AG10803 (cell line): ENCODE data around the gene FUT6.
"Not testable (repeated sequence)": the region's sequence is repeated elsewhere in the genome, so short reads cannot be mapped to it uniquely, and the experiment has no call there.

Source experiments
- DNase-seq: peaks from one replicate; pipeline ENCODE4 v3.0.0; 2010; ENCODE audit warnings: low read depth
- H3K4me3 ChIP-seq: 2 replicates; pipeline ENCODE4 v1.5.1; 2011; ENCODE audit warnings: mild to moderate bottlenecking, low read length, control low read depth
- CTCF ChIP-seq: conservative IDR thresholded peaks from 2 replicates; pipeline ENCODE4 v1.5.1; 2011; ENCODE audit warnings: mild to moderate bottlenecking, low read length, control low read depth, inconsistent platforms

Gene FUT6

GRCh38 chr19:5839065-5840017, at the start of gene FUT6:
TSS of gene FUT6 (minus strand) at chr19:5839702. CDS start at chr19:5832567, 7,135 bp downstream.
- no peak for DNase-seq
- H3K4me3 ChIP-seq: no peak within 1 kb of the TSS
- TF ChIP-seq CTCF: no peak

- not testable (repeated sequence) for DNase-seq, H3K4me3 ChIP-seq
These were observed 44.7 kb upstream of the FUT6 start for GRCh38 chr19:5884065-5884811.

GRCh38 chr19:5883157-5883873, 43.8 kb upstream of the FUT6 start:
- DNase-seq: peak; percentile 23

GRCh38 chr19:5882421-5882968, 43.0 kb upstream of the FUT6 start:
- TF ChIP-seq CTCF: no peak
- no peak for DNase-seq

More at GRCh38 chr19:5883157-5883873, 43.8 kb upstream of the FUT6 start:
- H3K4me3 ChIP-seq: not testable (repeated sequence)

GRCh38 chr19:5881543-5882299, 42.2 kb upstream of the FUT6 start:
- no peak overlapping the region for H3K4me3 ChIP-seq
- no peak for TF ChIP-seq CTCF
- DNase-seq: no peak

More at GRCh38 chr19:5882421-5882968, 43.0 kb upstream of the FUT6 start:
- H3K4me3 ChIP-seq: no peak overlapping the region

GRCh38 chr19:5880604-5881078, 41.1 kb upstream of the FUT6 start:
- peak; percentile 88 for DNase-seq
- no peak for TF ChIP-seq CTCF
- no peak overlapping the region for H3K4me3 ChIP-seq

- no peak for DNase-seq
- no peak overlapping the region for H3K4me3 ChIP-seq
- TF ChIP-seq CTCF: no peak
These were observed 40.7 kb upstream of the FUT6 start for GRCh38 chr19:5880196-5880595.
